ENCODE measurements around the gene JAZF1. TPM values are rescaled to one million over a fixed set of nuclear protein-coding genes. Genes with fewer than 3 reads are reported as not detected.

The JAZF1 gene
- total RNA-seq, 2 experiments from 2014 or later: 3.3 to 4.0 TPM

Other genes starting within 250 kb of the JAZF1 start
- 1 to 10 TPM; 1.2 to 1.5 TPM for gene CREB5, start 231.7 kb upstream of the JAZF1 start, total RNA-seq

Data from activated CD8-positive, alpha-beta T cell treated with anti-CD3 and anti-CD28 coated beads for 36 hours (primary cell).